ENCODE data around the gene OR5L2.

Gene OR5L2

GRCh38 chr11:55811067-55811466 lies 16.0 kb upstream of the OR5L2 start, which contains the start of gene OR5L1:
TSS of gene OR5L1 (plus strand) at chr11:55811367. CDS start at chr11:55811467, 100 bp downstream.
- TF ChIP-seq YY1 (IDR thresholded peaks at IDR 0.05; ENCODE audit: low read depth) = no peak
- no peak for TF ChIP-seq TCF12 (IDR thresholded peaks at IDR 0.05; ENCODE audit: low read depth)
- no peak for TF ChIP-seq EGR1 (IDR thresholded peaks at IDR 0.05)
- TF ChIP-seq EP300 (IDR thresholded peaks at IDR 0.05; ENCODE audit: borderline replicate concordance) = no peak
- TF ChIP-seq NFIC (IDR thresholded peaks at IDR 0.05) = no peak
- TF ChIP-seq RAD21 (IDR thresholded peaks at IDR 0.05; ENCODE audit: low read depth) = no peak
- no peak for TF ChIP-seq TAF1 (IDR thresholded peaks at IDR 0.05; ENCODE audit: low read depth)
- TF ChIP-seq ZBTB7A (IDR thresholded peaks at IDR 0.05; ENCODE audit: low read depth) = no peak
- TF ChIP-seq MAX (IDR thresholded peaks at IDR 0.05) = no peak
- no peak for TF ChIP-seq REST (IDR thresholded peaks at IDR 0.05; ENCODE audit: low read depth)
- TF ChIP-seq FOXM1 (IDR thresholded peaks at IDR 0.05; ENCODE audit: borderline replicate concordance, low read depth) = no peak
- no peak for TF ChIP-seq TEAD4 (IDR thresholded peaks at IDR 0.05)
- no peak for TF ChIP-seq USF1 (IDR thresholded peaks at IDR 0.05)
- no peak for TF ChIP-seq CREB1 (IDR thresholded peaks at IDR 0.05; ENCODE audit: low read depth)
- TF ChIP-seq CEBPB (IDR thresholded peaks at IDR 0.05) = no peak

- TF ChIP-seq YY1 (IDR thresholded peaks at IDR 0.05; ENCODE audit: low read depth) = no peak
- TF ChIP-seq REST (IDR thresholded peaks at IDR 0.05; ENCODE audit: low read depth) = no peak
- no peak for TF ChIP-seq EGR1 (IDR thresholded peaks at IDR 0.05)
- no peak for TF ChIP-seq FOXM1 (IDR thresholded peaks at IDR 0.05; ENCODE audit: borderline replicate concordance, low read depth)
- TF ChIP-seq CREB1 (IDR thresholded peaks at IDR 0.05; ENCODE audit: low read depth) = no peak
- TF ChIP-seq ZBTB7A (IDR thresholded peaks at IDR 0.05; ENCODE audit: low read depth) = no peak
- no peak for TF ChIP-seq TCF12 (IDR thresholded peaks at IDR 0.05; ENCODE audit: low read depth)
- TF ChIP-seq RAD21 (IDR thresholded peaks at IDR 0.05; ENCODE audit: low read depth) = no peak
- TF ChIP-seq CEBPB (IDR thresholded peaks at IDR 0.05) = no peak
- TF ChIP-seq TAF1 (IDR thresholded peaks at IDR 0.05; ENCODE audit: low read depth) = no peak
- TF ChIP-seq NFIC (IDR thresholded peaks at IDR 0.05) = no peak
These were observed 7.7 kb upstream of the OR5L2 start, which contains the start of gene OR5D18 for GRCh38 chr11:55819330-55819729. TSS of gene OR5D18 (plus strand) at chr11:55819630. CDS start at chr11:55819630, 0 bp downstream.

GRCh38 chr11:55838452-55838851 lies 11.4 kb downstream of the OR5L2 start, which contains the start of gene OR5D16:
TSS of gene OR5D16 (plus strand) at chr11:55838752. CDS start at chr11:55838752, 0 bp downstream.
- TF ChIP-seq FOXM1 (IDR thresholded peaks at IDR 0.05; ENCODE audit: borderline replicate concordance, low read depth) (no peak), TAF1 (IDR thresholded peaks at IDR 0.05; ENCODE audit: low read depth) (no peak), RAD21 (IDR thresholded peaks at IDR 0.05; ENCODE audit: low read depth) (no peak), USF1 (IDR thresholded peaks at IDR 0.05) (no peak), EP300 (IDR thresholded peaks at IDR 0.05; ENCODE audit: borderline replicate concordance) (no peak), TCF12 (IDR thresholded peaks at IDR 0.05; ENCODE audit: low read depth) (no peak), CREB1 (IDR thresholded peaks at IDR 0.05; ENCODE audit: low read depth) (no peak), YY1 (IDR thresholded peaks at IDR 0.05; ENCODE audit: low read depth) (no peak), EGR1 (IDR thresholded peaks at IDR 0.05) (no peak), MAX (IDR thresholded peaks at IDR 0.05) (no peak)

GRCh38 chr11:55847453-55847852 lies 20.4 kb downstream of the OR5L2 start:
- TF ChIP-seq RAD21 (IDR thresholded peaks at IDR 0.05; ENCODE audit: low read depth) (no peak), REST (IDR thresholded peaks at IDR 0.05; ENCODE audit: low read depth) (no peak), CEBPB (IDR thresholded peaks at IDR 0.05) (no peak), NFIC (IDR thresholded peaks at IDR 0.05) (no peak), MAX (IDR thresholded peaks at IDR 0.05) (no peak), EP300 (IDR thresholded peaks at IDR 0.05; ENCODE audit: borderline replicate concordance) (no peak), TCF12 (IDR thresholded peaks at IDR 0.05; ENCODE audit: low read depth) (no peak), USF1 (IDR thresholded peaks at IDR 0.05) (no peak), TAF1 (IDR thresholded peaks at IDR 0.05; ENCODE audit: low read depth) (no peak), TEAD4 (IDR thresholded peaks at IDR 0.05) (no peak), YY1 (IDR thresholded peaks at IDR 0.05; ENCODE audit: low read depth) (no peak), FOXM1 (IDR thresholded peaks at IDR 0.05; ENCODE audit: borderline replicate concordance, low read depth) (no peak), EGR1 (IDR thresholded peaks at IDR 0.05) (no peak), ZBTB7A (IDR thresholded peaks at IDR 0.05; ENCODE audit: low read depth) (no peak), CREB1 (IDR thresholded peaks at IDR 0.05; ENCODE audit: low read depth) (no peak)

All from Ishikawa (cell line).